GM19468 (cell line): ENCODE measurements around the gene SPIRE1.

ENCODE experiments used
- ATAC-seq: cut with Tn5 transposase; IDR thresholded peaks from one replicate; pipeline ENCODE4 v1.9.1; 2021; ENCODE audit warnings: mild to moderate bottlenecking, moderate library complexity, moderate number of reproducible peaks; ENCODE audit not compliant: unreplicated experiment; ENCODE audit errors: extremely low read depth

Gene SPIRE1

GRCh38 chr18:12397793-12398192 lies 260.1 kb downstream of the SPIRE1 start:
- no peak for ATAC-seq

DNA sequence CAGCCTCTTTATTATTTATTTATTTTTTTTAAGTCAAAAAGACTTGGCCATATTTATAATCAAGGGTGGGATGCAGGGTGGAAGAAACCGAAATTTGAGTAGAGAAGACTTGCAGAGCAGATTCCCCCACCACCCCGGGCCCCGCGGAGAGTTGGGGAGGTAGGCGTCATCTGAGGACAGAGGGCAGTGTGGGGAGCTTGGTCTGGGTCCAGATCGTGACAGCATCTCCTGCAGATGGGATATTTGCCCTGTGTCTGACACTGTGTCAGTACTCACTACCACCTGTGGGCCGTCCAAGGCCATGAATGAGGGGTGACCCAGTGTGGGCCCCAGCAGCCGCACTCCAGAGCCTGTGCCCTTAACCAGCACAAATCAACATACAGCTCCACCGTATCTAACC lies 260.7 kb downstream of the SPIRE1 start:
- no peak for ATAC-seq
